ENCODE data around the gene LAMB4.

The LAMB4 gene

DNA sequence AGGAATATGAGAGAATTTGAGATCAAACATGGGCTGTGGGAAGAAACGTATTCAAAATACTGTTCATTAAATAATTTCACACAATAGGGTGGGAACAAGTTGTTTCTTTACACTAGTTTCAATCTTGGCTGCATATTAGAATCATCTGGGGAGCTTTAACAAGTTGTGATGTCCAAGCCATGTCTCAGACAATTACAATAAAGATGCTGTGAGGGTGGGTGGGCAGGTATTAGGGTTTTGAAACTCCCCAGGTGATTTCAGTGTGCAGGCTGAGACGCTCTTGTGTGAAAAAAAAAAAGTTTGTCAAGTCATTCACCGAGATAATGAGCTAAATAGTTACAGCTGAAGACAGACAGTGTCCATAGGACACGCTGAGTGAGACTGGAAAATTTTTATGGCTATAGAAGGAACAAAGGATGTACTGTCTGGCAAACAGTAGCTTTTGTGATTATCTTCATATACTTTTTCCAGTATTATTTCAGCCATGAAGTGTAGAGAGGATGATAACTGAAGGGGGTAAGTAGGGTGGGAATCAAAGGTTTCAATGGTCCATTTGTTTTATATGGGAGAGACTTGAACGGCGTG is 12.6 kb upstream of the LAMB4 start:
- peaks cover 5% of the 10 kb centered on the region; the same call in 1 of the 2 replicates for H3K4me1 ChIP-seq (ENCODE audit: control insufficient read depth, insufficient read depth, low read length)
- H3K27me3 ChIP-seq (ENCODE audit: control insufficient read depth, insufficient read depth, low read length), result no peaks in the 10 kb centered on the region
- H3K4me3 ChIP-seq (ENCODE audit: low read depth, low read length), result no peak overlapping the region
- H3K36me3 ChIP-seq (ENCODE audit: control insufficient read depth, insufficient read depth, low read length), result no peaks in the 10 kb centered on the region
- H3K9ac ChIP-seq (ENCODE audit: low read depth, low read length), result no peak overlapping the region
- no peaks in the 10 kb centered on the region for H3K9me3 ChIP-seq (ENCODE audit: control insufficient read depth, insufficient read depth, low read length)
- H3K27ac ChIP-seq (ENCODE audit: low read depth, low read length), result no peak overlapping the region

DNA sequence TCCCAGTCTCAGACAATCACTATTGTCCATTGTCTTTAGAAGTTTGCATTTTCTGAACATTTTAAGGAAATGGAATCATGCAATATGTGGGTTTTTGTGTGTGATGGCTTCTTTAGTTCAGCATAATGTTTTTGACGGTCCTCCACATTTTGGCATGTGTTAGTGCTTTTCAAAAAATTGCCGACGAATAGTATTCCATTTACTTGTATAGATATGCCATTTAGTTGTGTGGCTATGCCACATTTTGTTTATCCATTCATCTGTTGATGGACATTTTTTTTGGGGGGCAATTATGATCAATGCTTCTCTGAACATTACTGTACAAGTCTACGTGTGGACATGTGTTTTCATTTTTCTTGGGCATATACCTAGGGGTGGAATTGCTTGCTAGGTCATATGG is 12.0 kb upstream of the LAMB4 start:
- H3K4me3 ChIP-seq (ENCODE audit: low read depth, low read length), result no peak overlapping the region

DNA sequence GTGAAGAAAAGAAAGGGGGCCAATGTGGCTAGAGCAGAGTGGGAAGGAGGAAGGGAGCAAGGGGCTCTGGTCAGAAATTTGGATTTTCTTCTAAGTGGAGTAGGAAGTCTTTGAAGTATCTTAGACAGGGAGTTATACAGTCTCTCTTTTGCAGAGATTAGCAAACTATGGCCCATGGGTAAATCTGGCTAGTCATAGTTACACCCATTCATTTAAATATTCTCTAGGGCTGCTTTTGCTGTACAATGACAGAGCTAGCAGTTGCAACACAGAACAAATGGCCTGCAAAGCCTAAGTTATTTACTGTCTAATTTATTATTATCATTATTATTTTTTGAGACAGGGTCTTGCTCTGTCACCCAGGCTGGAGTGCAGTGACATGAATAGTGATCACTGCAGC is 10.5 kb upstream of the LAMB4 start:
- H3K36me3 ChIP-seq (ENCODE audit: control insufficient read depth, insufficient read depth, low read length), result no peaks in the 10 kb centered on the region
- no peaks in the 10 kb centered on the region for H3K27me3 ChIP-seq (ENCODE audit: control insufficient read depth, insufficient read depth, low read length)
- H3K4me3 ChIP-seq (ENCODE audit: low read depth, low read length), result no peak overlapping the region
- no peaks in the 10 kb centered on the region for H3K9me3 ChIP-seq (ENCODE audit: control insufficient read depth, insufficient read depth, low read length)
- H3K4me1 ChIP-seq (ENCODE audit: control insufficient read depth, insufficient read depth, low read length), result peaks cover 3% of the 10 kb centered on the region; the same call in 1 of the 2 replicates
- no peak overlapping the region for H3K27ac ChIP-seq (ENCODE audit: low read depth, low read length)
- no peak overlapping the region for H3K9ac ChIP-seq (ENCODE audit: low read depth, low read length)

More for the DNA sequence above, 12.0 kb upstream of the LAMB4 start:
- no peak overlapping the region for H3K27ac ChIP-seq (ENCODE audit: low read depth, low read length)
- H3K9ac ChIP-seq (ENCODE audit: low read depth, low read length), result no peak overlapping the region
- H3K4me1 ChIP-seq (ENCODE audit: control insufficient read depth, insufficient read depth, low read length), result peaks cover 5% of the 10 kb centered on the region; the same call in 1 of the 2 replicates
- H3K36me3 ChIP-seq (ENCODE audit: control insufficient read depth, insufficient read depth, low read length), result no peaks in the 10 kb centered on the region
- H3K9me3 ChIP-seq (ENCODE audit: control insufficient read depth, insufficient read depth, low read length), result no peaks in the 10 kb centered on the region
- H3K27me3 ChIP-seq (ENCODE audit: control insufficient read depth, insufficient read depth, low read length), result no peaks in the 10 kb centered on the region

DNA sequence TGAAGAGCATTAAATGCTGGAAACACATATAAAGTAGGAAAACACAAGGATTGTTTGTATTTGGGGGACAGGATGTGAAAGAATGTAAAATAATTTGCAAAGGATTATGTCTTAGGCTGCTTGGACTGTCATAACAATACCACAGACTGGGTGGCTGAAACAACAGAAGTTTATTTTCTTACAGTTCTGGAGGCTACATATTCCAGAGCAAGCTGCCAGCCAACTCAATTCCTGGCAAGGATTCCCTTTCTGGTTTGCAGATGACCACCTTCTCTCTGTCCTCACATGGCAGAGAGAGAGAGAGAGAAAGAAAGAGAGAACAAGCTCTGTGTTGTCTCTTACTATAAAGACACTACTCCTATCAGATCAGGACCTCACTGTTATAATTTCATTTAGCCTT is 8.8 kb upstream of the LAMB4 start:
- no peaks in the 10 kb centered on the region for H3K36me3 ChIP-seq (ENCODE audit: control insufficient read depth, insufficient read depth, low read length)
- H3K27me3 ChIP-seq (ENCODE audit: control insufficient read depth, insufficient read depth, low read length), result no peaks in the 10 kb centered on the region
- no peaks in the 10 kb centered on the region for H3K4me1 ChIP-seq (ENCODE audit: control insufficient read depth, insufficient read depth, low read length)
- H3K9me3 ChIP-seq (ENCODE audit: control insufficient read depth, insufficient read depth, low read length), result no peaks in the 10 kb centered on the region
- H3K9ac ChIP-seq (ENCODE audit: low read depth, low read length), result no peak overlapping the region
- H3K27ac ChIP-seq (ENCODE audit: low read depth, low read length), result no peak overlapping the region
- no peak overlapping the region for H3K4me3 ChIP-seq (ENCODE audit: low read depth, low read length)

DNA sequence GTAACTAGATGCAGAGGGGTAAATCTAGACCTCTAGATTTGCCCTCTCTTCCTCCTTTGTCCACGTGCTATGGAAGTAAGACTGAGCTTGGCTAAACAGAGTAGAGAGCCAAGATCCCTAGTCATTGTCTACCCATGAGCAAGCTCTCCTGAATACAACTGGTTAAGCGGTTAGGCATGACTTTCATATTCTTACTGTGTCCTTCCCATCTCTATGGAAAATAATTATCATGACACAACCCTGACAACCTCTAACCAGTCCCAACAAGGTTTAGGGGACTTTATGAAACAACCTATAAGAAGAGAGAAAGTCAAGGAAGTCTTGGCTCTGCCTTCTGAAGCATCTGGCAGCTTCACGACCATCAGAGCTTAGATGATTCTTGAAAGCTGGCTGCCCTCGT is 7.8 kb upstream of the LAMB4 start:
- Histone ChIP-seq H3K27me3 (ENCODE audit: control insufficient read depth, insufficient read depth, low read length) (no peaks in the 10 kb centered on the region), H3K4me1 (ENCODE audit: control insufficient read depth, insufficient read depth, low read length) (no peaks in the 10 kb centered on the region), H3K36me3 (ENCODE audit: control insufficient read depth, insufficient read depth, low read length) (no peaks in the 10 kb centered on the region), H3K9me3 (ENCODE audit: control insufficient read depth, insufficient read depth, low read length) (no peaks in the 10 kb centered on the region), H3K9ac (ENCODE audit: low read depth, low read length) (no peak overlapping the region), H3K4me3 (ENCODE audit: low read depth, low read length) (no peak overlapping the region), H3K27ac (ENCODE audit: low read depth, low read length) (no peak overlapping the region)

DNA sequence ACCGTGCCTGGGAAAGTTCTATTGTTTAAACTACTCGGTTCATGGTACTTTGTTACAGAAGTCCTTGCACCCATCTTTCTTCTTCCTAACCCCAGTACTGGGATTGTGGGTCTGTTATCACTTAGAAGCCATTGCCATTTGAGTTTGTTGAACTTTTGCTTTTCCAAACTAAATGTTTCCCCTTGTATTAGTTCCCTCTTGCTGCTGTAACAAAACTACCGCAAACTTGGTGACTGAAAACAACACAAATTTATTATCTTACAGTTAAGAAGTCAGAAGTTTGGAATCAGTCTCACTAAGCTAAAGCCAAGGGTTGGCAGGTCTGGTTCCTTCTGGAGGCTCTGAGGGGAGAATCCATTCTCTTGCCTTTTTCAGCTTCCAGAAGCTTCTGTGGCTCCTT is 6.9 kb upstream of the LAMB4 start:
- Histone ChIP-seq H3K4me3 (ENCODE audit: low read depth, low read length) (no peak overlapping the region), H3K9me3 (ENCODE audit: control insufficient read depth, insufficient read depth, low read length) (no peaks in the 10 kb centered on the region), H3K27me3 (ENCODE audit: control insufficient read depth, insufficient read depth, low read length) (no peaks in the 10 kb centered on the region), H3K27ac (ENCODE audit: low read depth, low read length) (no peak overlapping the region), H3K4me1 (ENCODE audit: control insufficient read depth, insufficient read depth, low read length) (no peaks in the 10 kb centered on the region), H3K9ac (ENCODE audit: low read depth, low read length) (no peak overlapping the region), H3K36me3 (ENCODE audit: control insufficient read depth, insufficient read depth, low read length) (no peaks in the 10 kb centered on the region)

DNA sequence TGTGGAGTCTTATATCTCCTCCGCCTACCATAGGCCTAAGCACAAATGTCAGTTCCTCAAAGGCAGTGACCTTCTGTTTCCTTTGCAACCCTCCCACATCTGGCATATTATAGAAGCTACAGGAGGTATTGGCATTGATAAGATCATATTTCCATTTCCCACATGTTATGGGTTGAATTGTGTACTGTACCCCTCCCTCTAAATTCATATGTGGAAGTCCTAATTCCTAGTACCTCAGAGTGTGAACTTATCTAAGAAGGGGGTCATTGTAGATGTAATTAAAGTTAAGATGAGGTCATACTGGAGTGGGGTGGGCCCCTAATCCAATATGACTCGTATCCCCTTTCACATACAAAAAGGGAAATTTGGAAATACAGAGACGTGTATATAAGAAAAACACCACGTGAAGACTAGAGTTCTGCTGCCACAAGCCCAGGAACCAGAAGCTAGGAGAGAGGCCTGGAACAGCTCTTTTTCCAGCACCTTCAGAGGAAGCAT is 6.1 kb upstream of the LAMB4 start:
- Histone ChIP-seq H3K9ac (ENCODE audit: low read depth, low read length) (no peak overlapping the region), H3K27me3 (ENCODE audit: control insufficient read depth, insufficient read depth, low read length) (no peaks in the 10 kb centered on the region), H3K27ac (ENCODE audit: low read depth, low read length) (no peak overlapping the region), H3K4me1 (ENCODE audit: control insufficient read depth, insufficient read depth, low read length) (no peaks in the 10 kb centered on the region), H3K4me3 (ENCODE audit: low read depth, low read length) (no peak overlapping the region), H3K9me3 (ENCODE audit: control insufficient read depth, insufficient read depth, low read length) (no peaks in the 10 kb centered on the region), H3K36me3 (ENCODE audit: control insufficient read depth, insufficient read depth, low read length) (no peaks in the 10 kb centered on the region)

DNA sequence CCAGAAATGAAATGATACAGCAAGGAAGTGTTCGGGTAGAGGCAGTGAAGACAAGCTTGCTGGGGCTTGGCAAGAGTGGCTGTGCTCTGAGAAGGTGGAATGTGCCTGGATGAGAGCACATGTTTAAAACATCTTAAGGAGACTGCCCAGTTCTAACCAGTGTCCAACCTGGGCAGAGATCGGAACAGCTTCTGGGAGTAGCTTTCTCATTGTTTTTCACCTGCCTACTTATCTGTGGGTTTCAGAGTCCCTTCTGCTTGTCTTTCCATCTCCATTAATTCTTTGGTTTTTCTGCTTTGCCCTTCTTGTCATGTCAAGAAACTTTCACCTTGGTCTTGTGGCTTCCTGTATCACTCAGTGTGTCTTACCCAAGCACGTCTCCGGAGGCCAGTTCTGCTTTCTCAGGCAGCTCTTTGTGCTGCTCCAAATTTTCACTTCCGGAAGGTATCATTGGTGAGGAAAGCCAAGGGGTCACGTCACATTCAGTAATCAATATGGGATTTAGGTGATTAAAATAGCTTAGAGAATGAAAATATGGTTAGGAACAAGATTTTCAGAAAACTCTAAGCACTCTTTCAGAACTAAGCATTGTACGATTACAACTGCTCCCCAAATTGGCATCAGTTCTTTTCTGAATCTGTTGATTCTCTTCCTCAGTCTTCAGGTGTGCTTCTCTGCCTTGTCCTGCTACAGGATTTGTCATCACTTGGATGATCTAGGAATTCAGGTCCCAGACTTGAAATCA is 5.5 kb upstream of the LAMB4 start:
- H3K27me3 ChIP-seq (ENCODE audit: control insufficient read depth, insufficient read depth, low read length), result no peaks in the 10 kb centered on the region
- H3K4me1 ChIP-seq (ENCODE audit: control insufficient read depth, insufficient read depth, low read length), result no peaks in the 10 kb centered on the region
- H3K4me3 ChIP-seq (ENCODE audit: low read depth, low read length), result no peak overlapping the region
- no peaks in the 10 kb centered on the region for H3K9me3 ChIP-seq (ENCODE audit: control insufficient read depth, insufficient read depth, low read length)
- no peaks in the 10 kb centered on the region for H3K36me3 ChIP-seq (ENCODE audit: control insufficient read depth, insufficient read depth, low read length)
- H3K27ac ChIP-seq (ENCODE audit: low read depth, low read length), result no peak overlapping the region
- no peak overlapping the region for H3K9ac ChIP-seq (ENCODE audit: low read depth, low read length)

DNA sequence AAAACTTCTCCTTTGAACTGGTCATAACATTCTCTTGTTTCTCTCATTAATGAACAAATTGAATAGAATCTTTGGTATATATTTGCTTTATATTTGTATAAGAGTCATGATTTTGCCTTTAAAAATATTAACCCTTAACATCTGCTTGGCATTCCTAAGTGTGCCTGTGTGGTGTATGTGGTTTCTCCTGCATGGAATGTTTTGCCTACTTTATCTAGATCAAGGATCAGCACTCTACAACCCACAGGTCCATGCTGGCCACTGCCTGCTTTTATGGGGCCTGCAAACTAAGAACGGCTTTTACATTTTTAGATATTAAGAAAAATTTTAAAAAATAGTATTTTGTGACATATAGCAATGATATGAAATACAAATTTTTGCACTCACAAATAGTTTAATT is 4.3 kb upstream of the LAMB4 start:
- Histone ChIP-seq H3K4me3 (ENCODE audit: low read depth, low read length) (no peak overlapping the region), H3K4me1 (ENCODE audit: control insufficient read depth, insufficient read depth, low read length) (no peaks in the 10 kb centered on the region)

DNA sequence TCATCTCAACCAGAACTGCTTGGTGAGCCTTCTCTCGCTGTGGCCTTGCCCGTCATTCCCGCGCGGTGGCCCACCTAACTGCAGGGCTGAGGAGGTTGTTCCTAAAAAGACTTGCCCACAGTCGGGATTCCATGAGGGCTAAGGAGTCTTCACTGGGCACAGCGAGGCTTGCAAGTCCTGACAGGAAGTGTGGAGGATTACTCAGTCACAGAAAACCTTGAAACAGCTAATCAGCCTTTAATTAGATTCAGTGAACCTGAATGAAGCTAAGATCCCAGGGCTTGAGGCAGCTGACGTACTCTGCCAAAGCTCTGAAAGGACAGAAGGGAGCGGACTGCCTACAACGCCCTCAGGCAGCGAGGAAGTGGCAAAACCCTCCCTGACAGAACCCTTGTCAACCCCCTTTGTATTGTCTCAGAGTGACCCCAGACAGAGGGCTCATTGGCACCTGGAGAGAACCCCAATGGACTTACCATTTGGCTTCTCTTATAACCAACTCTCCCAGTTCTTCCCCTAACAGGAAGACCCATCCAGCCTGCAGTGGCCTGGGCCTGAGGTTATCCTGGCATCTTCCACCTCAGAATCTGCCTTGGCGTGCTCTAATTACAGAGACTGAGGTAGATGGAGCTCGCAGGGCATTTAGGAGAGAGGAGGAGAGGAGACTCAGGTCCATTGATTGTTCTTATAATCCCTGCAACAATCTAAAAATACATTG is 2.5 kb upstream of the LAMB4 start:
- H3K4me3 ChIP-seq (ENCODE audit: low read depth, low read length), result no peak overlapping the region
- H3K4me1 ChIP-seq (ENCODE audit: control insufficient read depth, insufficient read depth, low read length), result no peaks in the 10 kb centered on the region
- H3K9me3 ChIP-seq (ENCODE audit: control insufficient read depth, insufficient read depth, low read length), result no peaks in the 10 kb centered on the region
- no peaks in the 10 kb centered on the region for H3K27me3 ChIP-seq (ENCODE audit: control insufficient read depth, insufficient read depth, low read length)
- H3K9ac ChIP-seq (ENCODE audit: low read depth, low read length), result no peak overlapping the region
- no peaks in the 10 kb centered on the region for H3K36me3 ChIP-seq (ENCODE audit: control insufficient read depth, insufficient read depth, low read length)
- peak overlapping the region; percentile 61 for H3K27ac ChIP-seq (ENCODE audit: low read depth, low read length)

More for the DNA sequence above, 4.3 kb upstream of the LAMB4 start:
- no peak overlapping the region for H3K9ac ChIP-seq (ENCODE audit: low read depth, low read length)
- H3K27ac ChIP-seq (ENCODE audit: low read depth, low read length), result no peak overlapping the region
- no peaks in the 10 kb centered on the region for H3K36me3 ChIP-seq (ENCODE audit: control insufficient read depth, insufficient read depth, low read length)
- H3K27me3 ChIP-seq (ENCODE audit: control insufficient read depth, insufficient read depth, low read length), result no peaks in the 10 kb centered on the region
- no peaks in the 10 kb centered on the region for H3K9me3 ChIP-seq (ENCODE audit: control insufficient read depth, insufficient read depth, low read length)

Data from HUES48 (cell line).